ENCODE results near the gene ZSCAN30.

ZSCAN30 gene

DNA sequence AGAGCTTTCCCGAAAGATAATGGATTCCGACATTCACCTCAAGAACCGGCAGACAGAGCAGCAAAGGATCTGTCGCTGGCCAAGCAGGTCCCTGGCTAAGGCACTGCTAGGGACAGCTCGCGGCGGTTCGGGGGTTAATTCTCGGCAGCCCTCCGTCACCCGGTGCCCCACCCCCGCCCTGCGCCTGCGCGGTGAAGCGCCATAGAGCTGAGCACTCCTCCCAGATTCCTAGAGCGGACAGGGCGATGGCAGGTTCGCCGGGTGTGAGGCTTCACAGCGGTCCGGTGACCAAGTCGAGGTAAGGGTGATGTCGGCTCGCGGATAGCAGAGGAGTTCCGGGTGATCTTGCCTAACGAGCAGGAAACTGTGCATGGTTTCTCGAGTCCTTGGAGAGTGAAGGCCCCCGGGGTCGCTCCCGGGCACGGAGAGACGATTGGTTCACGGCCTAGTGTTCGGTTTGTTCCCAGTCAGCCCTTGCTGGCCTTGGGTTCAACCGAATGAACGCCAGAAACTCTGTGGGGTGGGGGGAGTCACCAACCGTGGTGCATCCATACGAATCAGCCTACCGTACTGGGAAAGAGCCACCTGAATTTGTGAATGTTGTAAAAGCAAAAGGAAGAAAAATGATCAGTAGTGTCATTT is at the start of gene ZSCAN30:
TSS of gene ZSCAN30 (minus strand) at position 136 of the 642 bp plus-strand sequence. CDS start 25,877 bp downstream, outside the sequence.
- DNase-seq (ENCODE audit: low spot score): peak; percentile 93

- DNase-seq (ENCODE audit: low spot score): no peak
Measured at GRCh38 chr18:35337286-35337685, 47.3 kb upstream of the ZSCAN30 start.

DNA sequence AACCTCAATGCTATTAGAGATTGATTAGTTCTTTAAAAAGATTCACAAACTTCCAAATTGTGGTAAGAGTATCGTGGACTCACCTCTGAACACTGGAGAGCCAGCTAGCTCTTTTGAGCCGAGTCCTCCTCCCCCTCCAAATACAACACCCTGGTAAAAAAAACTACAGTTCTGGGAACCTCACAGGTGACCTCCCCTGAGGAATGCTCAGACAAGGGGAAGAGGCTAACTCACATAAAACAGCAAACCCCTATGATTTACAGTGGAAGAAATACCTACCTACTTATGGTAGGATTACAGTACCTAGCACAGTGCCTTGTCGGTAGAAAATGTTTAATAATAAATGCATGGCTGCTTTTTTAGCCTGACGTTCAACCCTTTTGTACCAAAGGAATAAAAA is 45.8 kb upstream of the ZSCAN30 start:
- DNase-seq (ENCODE audit: low spot score): no peak

DNA sequence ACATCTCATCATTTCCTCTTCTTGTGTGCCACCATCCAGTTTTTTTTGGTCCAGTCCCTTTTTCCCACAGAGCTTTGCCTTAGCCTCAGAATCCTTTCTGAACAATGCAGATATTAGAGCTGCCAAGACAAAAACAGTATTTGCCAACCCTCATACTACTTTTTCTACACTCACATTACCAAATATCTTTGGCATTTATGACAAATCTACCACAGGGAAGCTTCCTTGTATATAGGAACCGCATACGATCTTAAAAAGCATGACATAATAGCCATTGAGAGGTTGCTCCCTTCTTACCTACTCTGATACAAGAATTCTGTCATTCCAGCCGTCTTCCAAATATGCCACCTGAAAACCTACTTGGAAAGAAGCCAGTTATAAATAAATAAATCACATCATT is 44.8 kb upstream of the ZSCAN30 start:
- DNase-seq (ENCODE audit: low spot score): no peak

DNA sequence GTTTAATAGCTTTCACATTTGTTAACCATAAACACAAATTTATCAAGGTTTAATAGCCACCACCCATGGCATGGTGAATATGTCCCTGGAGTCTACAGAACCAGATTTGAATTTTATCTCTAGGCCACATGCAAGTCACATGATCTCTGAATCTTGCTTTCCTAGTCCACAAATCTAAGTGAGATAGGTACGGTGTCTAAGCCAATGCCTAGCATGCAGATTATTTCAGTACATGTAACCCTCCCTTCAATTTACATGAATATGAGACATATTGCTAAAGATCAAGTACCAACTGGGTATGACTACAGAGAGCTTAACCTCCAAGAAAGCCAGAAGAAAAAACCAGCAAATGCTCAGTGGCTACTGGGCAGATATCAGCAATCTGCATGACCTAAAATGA is 44.2 kb upstream of the ZSCAN30 start:
- no peak for DNase-seq (ENCODE audit: low spot score)

GRCh38 chr18:35331367-35332087 is 41.5 kb upstream of the ZSCAN30 start:
- DNase-seq (ENCODE audit: low spot score): no peak

DNA sequence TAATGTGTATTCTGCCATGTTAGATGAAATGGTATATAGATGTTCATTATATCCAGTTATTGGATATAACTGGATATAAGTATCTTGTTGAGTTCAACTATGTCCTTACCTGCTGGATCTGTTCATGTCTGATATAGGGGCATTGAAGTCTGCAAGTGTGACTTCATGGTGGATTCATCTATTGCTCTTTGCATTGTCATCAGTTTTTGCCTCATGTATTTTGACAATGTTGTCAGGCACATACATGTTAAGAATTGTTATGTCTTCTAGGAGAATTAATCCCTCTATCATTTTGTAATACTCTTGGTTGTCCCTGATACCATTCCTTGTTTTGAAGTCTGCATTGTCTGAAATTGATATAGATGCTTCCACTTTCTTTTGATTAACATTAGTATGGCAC is 38.8 kb upstream of the ZSCAN30 start:
- DNase-seq (ENCODE audit: low spot score): no peak

- no peak for DNase-seq (ENCODE audit: low spot score)
Measured at GRCh38 chr18:35326695-35327387, 36.8 kb upstream of the ZSCAN30 start.

DNA sequence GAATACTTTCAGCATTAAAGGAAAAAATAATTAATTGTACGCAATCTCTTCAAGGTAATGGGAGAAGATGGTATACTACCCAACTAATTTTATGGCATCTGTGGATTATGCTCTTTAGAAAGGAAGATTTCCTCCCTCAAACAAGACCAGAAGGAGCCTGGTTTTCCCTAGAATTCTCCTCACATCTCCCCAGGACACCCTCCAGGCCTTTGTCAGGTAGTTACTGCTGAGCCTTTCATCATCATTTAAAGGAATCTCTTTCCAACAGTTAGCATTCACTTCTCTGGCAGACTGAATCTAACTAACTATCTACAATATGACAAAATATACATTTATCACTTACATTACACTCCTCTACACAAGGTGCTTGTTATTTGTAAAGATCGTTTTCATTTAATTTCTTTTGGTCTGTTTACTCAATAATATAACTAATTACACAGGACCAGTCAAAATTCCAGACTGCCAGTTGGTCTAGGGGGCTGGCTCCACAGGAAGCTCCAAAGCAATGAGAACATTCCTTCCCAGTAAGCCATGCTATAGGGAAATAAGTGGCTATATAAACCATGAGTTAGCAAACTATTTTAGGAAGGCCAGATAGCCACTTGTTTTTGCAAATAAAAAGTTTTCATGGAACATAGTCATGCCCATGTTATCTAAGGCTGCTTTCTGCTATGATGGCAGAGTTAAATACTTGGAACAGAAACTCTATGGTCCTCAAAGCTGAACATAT is 35.1 kb upstream of the ZSCAN30 start:
- no peak for DNase-seq (ENCODE audit: low spot score)

DNA sequence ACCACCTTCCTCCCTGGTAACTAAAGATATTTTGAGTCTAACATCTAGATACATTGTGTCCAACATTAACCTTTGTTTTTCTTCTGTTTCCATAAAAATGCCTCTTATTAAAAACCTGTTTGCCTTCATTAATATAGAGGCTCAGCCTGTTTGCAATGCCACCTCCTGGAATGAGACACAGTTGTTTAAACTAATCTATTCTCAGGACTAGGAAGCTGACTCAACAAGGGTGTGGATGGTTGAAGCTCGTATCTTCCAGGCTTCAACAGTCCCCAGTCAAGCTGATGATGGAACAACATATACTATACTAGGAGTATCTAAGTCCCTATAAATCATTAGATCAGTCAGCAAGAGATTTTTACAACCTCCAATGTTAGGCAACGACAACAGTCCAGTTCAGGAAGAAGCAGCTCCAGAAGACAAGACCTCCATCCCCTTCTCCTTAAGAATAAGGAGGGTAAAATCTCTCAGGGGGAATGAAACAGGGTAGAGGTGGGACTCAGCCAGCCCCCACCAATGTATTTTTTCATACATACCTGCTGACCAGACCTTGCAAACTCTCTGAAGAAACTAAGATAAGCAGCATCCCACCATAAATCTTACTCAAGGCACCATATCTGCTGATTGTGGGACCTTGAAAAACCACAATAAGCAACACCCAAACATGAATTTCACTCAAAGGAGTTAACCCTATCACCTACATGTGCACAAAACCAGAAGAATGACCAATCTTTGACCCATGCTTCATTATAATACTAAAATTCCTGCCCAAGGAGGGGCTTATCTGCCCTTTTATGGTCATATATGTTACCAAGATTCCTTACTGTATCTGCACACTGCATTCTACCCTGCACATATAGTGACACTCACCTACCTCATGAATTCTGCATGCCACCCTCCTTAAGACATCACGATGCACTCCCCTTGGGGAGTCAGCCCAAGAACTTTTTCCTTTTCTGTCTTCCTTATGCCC is 32.7 kb upstream of the ZSCAN30 start:
- DNase-seq (ENCODE audit: low spot score): no peak

DNA sequence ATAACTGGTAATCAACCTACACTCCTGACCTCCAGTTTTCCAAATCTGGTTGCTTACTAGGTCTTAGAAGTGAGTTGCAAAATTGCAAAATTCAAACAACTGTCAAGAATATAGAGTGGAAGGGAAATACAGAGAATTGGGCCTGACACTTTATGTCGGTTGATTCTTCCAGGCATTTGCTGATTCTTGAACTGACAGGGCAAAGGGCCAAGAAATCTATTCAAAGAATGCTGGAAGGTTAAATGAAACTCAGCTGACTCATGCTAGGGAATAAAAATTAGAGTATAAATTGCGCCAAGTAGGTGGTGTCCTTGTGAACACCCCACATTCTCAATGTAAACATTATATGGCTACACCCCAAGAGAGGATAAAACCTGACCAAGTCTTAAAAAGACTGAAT is 21.5 kb upstream of the ZSCAN30 start:
- no peak for DNase-seq (ENCODE audit: low spot score)

GRCh38 chr18:35306588-35307250 is 16.7 kb upstream of the ZSCAN30 start:
- no peak for DNase-seq (ENCODE audit: low spot score)

DNA sequence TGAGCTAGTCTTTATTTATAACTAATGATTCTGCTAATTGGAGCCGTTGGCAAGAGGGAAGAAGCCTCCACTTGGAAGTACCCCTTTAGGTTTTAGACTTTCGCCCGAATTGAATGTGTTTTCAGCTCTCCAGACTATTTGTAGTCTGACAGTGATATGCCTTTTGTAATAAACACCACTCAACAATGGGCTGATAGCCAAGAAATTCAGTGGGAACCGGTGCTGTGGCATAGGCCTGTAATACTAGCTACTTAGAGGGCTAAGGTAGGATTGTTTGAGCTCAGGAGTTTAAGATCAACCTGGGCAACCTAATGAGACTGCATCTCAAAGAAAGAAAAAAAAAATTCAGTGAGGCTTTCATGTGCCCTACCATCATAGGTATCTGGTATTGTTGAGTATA is 13.6 kb upstream of the ZSCAN30 start:
- DNase-seq (ENCODE audit: low spot score): no peak

DNA sequence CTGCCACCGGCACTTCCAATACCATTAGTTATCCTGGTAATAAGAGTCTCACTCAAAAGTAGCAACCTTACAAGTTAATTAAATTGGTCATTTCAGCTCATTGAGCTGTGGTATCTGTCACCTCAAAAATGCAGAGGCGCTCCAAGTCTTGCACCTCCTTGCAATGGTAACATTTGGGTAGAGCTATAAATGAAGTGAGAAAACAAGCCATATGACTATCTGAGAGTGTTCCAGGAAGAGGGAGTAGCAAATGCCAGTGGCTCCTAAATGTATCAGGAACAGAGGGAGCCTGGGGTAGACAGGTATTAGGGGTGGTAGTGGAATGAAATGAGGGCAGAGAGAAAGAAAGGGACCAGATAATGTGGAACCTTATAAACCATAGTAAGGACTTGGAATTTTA is 6.0 kb upstream of the ZSCAN30 start:
- no peak for DNase-seq (ENCODE audit: low spot score)

- DNase-seq (ENCODE audit: low spot score): no peak
Measured at GRCh38 chr18:35291166-35291565, 1.1 kb upstream of the ZSCAN30 start.

- peak; percentile 44 for DNase-seq (ENCODE audit: low spot score)
Measured at GRCh38 chr18:35289727-35290093, 319 bp downstream of the ZSCAN30 start.

DNA sequence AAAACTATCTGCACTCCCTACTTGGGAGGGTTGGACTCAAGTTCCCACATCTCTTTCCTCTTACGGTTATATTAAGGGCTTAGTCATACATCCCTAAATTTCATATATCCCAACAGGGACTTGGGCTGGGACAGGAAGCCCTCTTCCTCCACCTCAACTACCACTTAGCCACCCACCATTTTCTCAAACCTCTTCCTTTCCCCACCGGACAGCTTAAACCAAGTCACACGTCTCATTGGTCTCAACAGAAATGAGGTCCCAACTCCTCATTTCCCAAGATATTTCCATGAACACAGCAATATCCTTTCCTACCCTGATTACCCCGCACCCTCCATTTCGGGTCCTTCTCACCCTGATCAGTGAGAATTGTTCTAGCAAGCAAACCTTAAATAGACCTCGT is 736 bp downstream of the ZSCAN30 start:
- DNase-seq (ENCODE audit: low spot score): no peak

- no peak for DNase-seq (ENCODE audit: low spot score)
Measured at GRCh38 chr18:35284841-35285240, 5.2 kb downstream of the ZSCAN30 start.

GRCh38 chr18:35283923-35284794 is 5.9 kb downstream of the ZSCAN30 start:
- DNase-seq (ENCODE audit: low spot score): no peak

DNA sequence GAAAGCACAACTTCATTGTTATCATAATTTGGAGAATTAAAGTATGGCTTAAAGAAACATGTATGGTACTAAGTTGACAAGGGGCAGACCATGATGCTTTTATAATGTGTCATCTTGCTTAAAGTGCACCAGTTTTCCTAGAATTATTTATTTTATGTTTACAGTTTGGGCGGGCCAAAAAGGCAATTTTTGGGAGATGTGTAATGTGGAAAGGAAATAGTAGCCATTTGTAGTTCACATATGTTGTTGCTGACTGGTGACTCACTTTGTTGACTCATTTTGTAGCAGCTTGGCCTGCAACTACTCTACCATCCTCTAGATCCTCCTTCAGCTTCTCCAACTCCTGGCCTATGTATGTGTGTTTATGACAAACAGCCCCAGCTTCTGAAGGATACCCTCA is 7.7 kb downstream of the ZSCAN30 start:
- no peak for DNase-seq (ENCODE audit: low spot score)

Measured in germinal center (tissue), 1 donor.